H1 (cell line): ENCODE measurements around the gene DMWD. TPM values are rescaled to one million over a fixed set of nuclear protein-coding genes. Genes with fewer than 3 reads are reported as not detected.

Source experiments
- CTCF ChIA-PET: fragments of 300-600 bp; sonication (Branson Sonifier 250); formaldehyde crosslinking; loops from one replicate; lab custom pipeline; 2021; ENCODE audit not compliant: partially characterized antibody; lab: Charles Lee
- POLR2A ChIA-PET: fragments of 300-600 bp; sonication (Branson Sonifier 250); formaldehyde crosslinking; loops from one replicate; lab custom pipeline; 2021; ENCODE audit warnings: inconsistent platforms; ENCODE audit not compliant: partially characterized antibody; lab: Charles Lee
- DNase-seq, 2 experiments: peaks; one replicate each; pipeline versions ENCODE4 v3.0.0 to v3.0.0-alpha.2; 2010 to 2022; ENCODE audit warnings: low spot score in 2 of 2, low read depth in 1 of 2, mixed read lengths in 1 of 2
- FAIRE-seq: peaks from 2 replicates; lab custom pipeline; 2011; peaks lifted over from hg19 to GRCh38; lab: Jason Lieb, UNC
- H2AFZ ChIP-seq: 2 replicates; pipeline ENCODE4 v1.8.1; 2012; ENCODE audit warnings: low read length, inconsistent platforms
- H2AK5ac ChIP-seq: 2 replicates; pipeline ENCODE4 v1.6.1; 2013; ENCODE audit warnings: low read depth, low read length
- H2BK120ac ChIP-seq: replicated peaks from 2 replicates; pipeline ENCODE3; 2013; ENCODE audit warnings: low read depth, low read length, inconsistent platforms
- H2BK12ac ChIP-seq: 2 replicates; pipeline ENCODE4 v1.6.1; 2013; ENCODE audit warnings: low read depth, low read length
- H2BK15ac ChIP-seq: 2 replicates; pipeline ENCODE4 v1.6.1; 2013; ENCODE audit warnings: low read length
- H2BK20ac ChIP-seq: 2 replicates; pipeline ENCODE4 v1.6.1; 2013; ENCODE audit warnings: low read length
- H2BK5ac ChIP-seq: 2 replicates; pipeline ENCODE4 v1.6.1; 2013; ENCODE audit warnings: low read depth, low read length
- H3K14ac ChIP-seq: 2 replicates; pipeline ENCODE4 v1.6.1; 2013; ENCODE audit warnings: inconsistent platforms; ENCODE audit not compliant: insufficient read length
- H3K18ac ChIP-seq: 2 replicates; pipeline ENCODE4 v1.6.1; 2013; ENCODE audit warnings: low read length; ENCODE audit errors: extremely low read depth
- H3K23ac ChIP-seq: 2 replicates; pipeline ENCODE4 v1.6.1; 2013; ENCODE audit warnings: inconsistent platforms; ENCODE audit not compliant: insufficient read length
- H3K23me2 ChIP-seq: 2 replicates; pipeline ENCODE4 v1.6.1; 2013; ENCODE audit warnings: low read depth, low read length
- H3K27ac ChIP-seq: 2 replicates; pipeline ENCODE4 v1.6.1; 2011; ENCODE audit warnings: low read depth, low read length, inconsistent platforms
- H3K27me3 ChIP-seq, 4 experiments: replicated peaks in 1 of 4; 1 replicate in 1 of 4; 2 replicates in 3 of 4; pipeline versions ENCODE4 v1.6.1 to v1.8.1; 2011 to 2013; ENCODE audit warnings: low read length in 3 of 4, mild to moderate bottlenecking in 3 of 4, inconsistent platforms in 2 of 4, mixed read lengths in 2 of 4, moderate library complexity in 1 of 4; ENCODE audit not compliant: control insufficient read depth in 3 of 4, insufficient read depth in 3 of 4; ENCODE audit errors: extremely low read depth in 1 of 4
- H3K36me3 ChIP-seq, 4 experiments: 2 replicates each; pipeline versions ENCODE4 v1.6.1 to v1.8.1; 2011 to 2013; ENCODE audit warnings: mild to moderate bottlenecking in 4 of 4, low read length in 3 of 4, moderate library complexity in 2 of 4, control low read depth in 1 of 4, inconsistent platforms in 1 of 4; ENCODE audit not compliant: insufficient read depth in 4 of 4, control insufficient read depth in 2 of 4
- H3K4ac ChIP-seq: replicated peaks from 2 replicates; pipeline ENCODE3; 2013; ENCODE audit warnings: low read length, low read depth, mixed read lengths, inconsistent platforms; ENCODE audit not compliant: insufficient read length
- H3K4me1 ChIP-seq, 4 experiments: replicated peaks in 1 of 4; 1 replicate in 1 of 4; 2 replicates in 3 of 4; pipeline versions ENCODE4 v1.6.1 to v1.8.1; 2011 to 2013; ENCODE audit warnings: low read length in 3 of 4, inconsistent platforms in 2 of 4, mixed read lengths in 1 of 4; ENCODE audit not compliant: insufficient read depth in 4 of 4, control insufficient read depth in 3 of 4
- H3K4me2 ChIP-seq, 2 experiments: 2 replicates each; pipeline versions ENCODE4 v1.6.1 to v1.8.1; 2011 to 2013; ENCODE audit warnings: low read depth in 2 of 2, low read length in 2 of 2, control low read depth in 1 of 2, inconsistent platforms in 1 of 2, mild to moderate bottlenecking in 1 of 2; ENCODE audit not compliant: insufficient read depth in 1 of 2
- H3K4me3 ChIP-seq, 4 experiments: fragments of 200-600, 300-600 bp in 1 of 4; sonication (generic), shearing (Covaris generic), sonication (Bioruptor Twin) in 1 of 4; 2 replicates each; pipeline versions ENCODE4 v1.5.1 to v1.8.1; 2011 to 2016; ENCODE audit warnings: low read length in 4 of 4, low read depth in 3 of 4, control low read depth in 2 of 4, inconsistent platforms in 2 of 4, mild to moderate bottlenecking in 2 of 4, mixed read lengths in 1 of 4, moderate library complexity in 1 of 4; ENCODE audit not compliant: insufficient read depth in 2 of 4; ENCODE audit errors: extremely low read depth in 1 of 4
- H3K56ac ChIP-seq: replicated peaks from 2 replicates; pipeline ENCODE3; 2013; ENCODE audit warnings: low read depth, mild to moderate bottlenecking, mixed read lengths, low read length, inconsistent platforms; ENCODE audit not compliant: insufficient read length
- H3K79me1 ChIP-seq: 2 replicates; pipeline ENCODE4 v1.6.1; 2013; ENCODE audit warnings: low read depth, low read length, control low read depth
- H3K79me2 ChIP-seq, 2 experiments: 2 replicates each; pipeline versions ENCODE4 v1.6.1 to v1.8.1; 2012 to 2013; ENCODE audit warnings: low read length in 2 of 2, mild to moderate bottlenecking in 2 of 2, inconsistent platforms in 1 of 2; ENCODE audit not compliant: insufficient read depth in 2 of 2, control insufficient read depth in 1 of 2
- H3K9ac ChIP-seq, 4 experiments: replicated peaks in 1 of 4; 1 replicate in 1 of 4; 2 replicates in 3 of 4; pipeline versions ENCODE4 v1.6.1 to v1.8.1; 2011 to 2013; ENCODE audit warnings: low read depth in 3 of 4, low read length in 3 of 4, control low read depth in 2 of 4, mild to moderate bottlenecking in 2 of 4, moderate library complexity in 2 of 4, inconsistent platforms in 1 of 4; ENCODE audit errors: extremely low read depth in 1 of 4
- H3K9me3 ChIP-seq, 2 experiments: 2 replicates each; pipeline versions ENCODE4 v1.6.1 to v1.8.1; 2012 to 2013; ENCODE audit warnings: mild to moderate bottlenecking in 2 of 2, moderate library complexity in 2 of 2, control low read depth in 1 of 2, inconsistent platforms in 1 of 2, low read depth in 1 of 2, low read length in 1 of 2, mixed read lengths in 1 of 2; ENCODE audit not compliant: insufficient read depth in 2 of 2
- H4K20me1 ChIP-seq, 2 experiments: replicated peaks in 1 of 2; 2 replicates each; pipeline versions ENCODE3 to v1.8.1; 2011 to 2013; ENCODE audit warnings: inconsistent platforms in 2 of 2, low read length in 2 of 2, mild to moderate bottlenecking in 1 of 2; ENCODE audit not compliant: insufficient read depth in 2 of 2, control insufficient read depth in 1 of 2
- H4K5ac ChIP-seq: 2 replicates; pipeline ENCODE4 v1.6.1; 2013; ENCODE audit warnings: low read length, low read depth, mixed read lengths, inconsistent platforms; ENCODE audit not compliant: insufficient read length
- H4K8ac ChIP-seq: 2 replicates; pipeline ENCODE4 v1.8.0; 2013; ENCODE audit warnings: mild to moderate bottlenecking, moderate library complexity, low read length, inconsistent platforms; ENCODE audit not compliant: insufficient read depth; ENCODE audit errors: extremely low read depth
- H4K91ac ChIP-seq: replicated peaks from 2 replicates; pipeline ENCODE3; 2013; ENCODE audit warnings: low read length, mixed read lengths, inconsistent platforms; ENCODE audit not compliant: insufficient read length
- CBX5 ChIP-seq: fragments of 300-800, 300-1000 bp; sonication (generic); IDR thresholded peaks from 2 replicates; pipeline ENCODE4 v1.7.1; 2016; ENCODE audit warnings: antibody characterized with exemption, low read length, low read depth
- CTCF ChIP-seq, 3 experiments: IDR thresholded peaks; 1 replicate in 2 of 3; 2 replicates in 1 of 3; pipeline versions ENCODE4 v1.5.1 to v1.6.1; 2011; ENCODE audit warnings: low read length in 3 of 3, mild to moderate bottlenecking in 3 of 3, inconsistent platforms in 2 of 3, low read depth in 1 of 3, moderate library complexity in 1 of 3; ENCODE audit not compliant: insufficient read depth in 1 of 3; ENCODE audit errors: control extremely low read depth in 1 of 3
- E2F6 ChIP-seq: IDR thresholded peaks from 2 replicates; pipeline ENCODE4 v1.6.1; 2012; ENCODE audit warnings: inconsistent platforms
- GABPA ChIP-seq: IDR thresholded peaks from 2 replicates; pipeline ENCODE4 v1.6.1; 2011; ENCODE audit warnings: mild to moderate bottlenecking, low read length, moderate library complexity, borderline replicate concordance; ENCODE audit not compliant: insufficient read depth
- KDM4A ChIP-seq: IDR thresholded peaks from one replicate; pipeline ENCODE4 v1.7.1; 2012; ENCODE audit warnings: low read depth, mild to moderate bottlenecking, moderate library complexity, low read length, inconsistent platforms; ENCODE audit not compliant: severe bottlenecking
- SIRT6 ChIP-seq: IDR thresholded peaks from one replicate; pipeline ENCODE4 v1.7.1; 2012; ENCODE audit warnings: low read length, inconsistent platforms
- TCF12 ChIP-seq: IDR thresholded peaks from 2 replicates; pipeline ENCODE4 v1.6.1; 2011; ENCODE audit warnings: low read depth, mild to moderate bottlenecking, low read length
- WGBS, 2 experiments: shearing (Covaris generic) in 1 of 2; methylation state at CpG; one replicate each; pipeline versions ENCODE4 v1.1.6 to v1.1.7; 2013 to 2015; ENCODE audit warnings: low lambda C conversion rate in 2 of 2, mixed read lengths in 2 of 2, inconsistent platforms in 1 of 2, low coverage in 1 of 2, missing lambda C conversion rate in 1 of 2; ENCODE audit not compliant: insufficient replicate concordance in 2 of 2, insufficient coverage in 1 of 2, insufficient read length in 1 of 2; ENCODE audit errors: extremely low coverage in 1 of 2, missing lambda C conversion rate in 1 of 2; 5-methylcytosine and 5-hydroxymethylcytosine counted together
- polyA plus RNA-seq, 7 experiments: library from polyadenylated mRNA; depleted of rRNA in 3 of 7; stranded (reverse) in 5 of 7; unstranded in 2 of 7; fragments of >200 nt in 5 of 7; fragments of 200-250 nt in 2 of 7; gene quantifications; 1 replicate in 5 of 7; 2 replicates in 1 of 7; 4 replicates in 1 of 7; pipeline versions ENCODE4 v1.2.1 to v1.2.3, GENCODE V29; 2011 to 2013; ENCODE audit warnings: missing spikeins in 2 of 7, mixed read lengths in 2 of 7
- total RNA-seq: library from RNA; stranded (reverse); fragmentation: NEBNext Ultra II Directional; extraction: Animal tissue kit (Norgen Biotek cat#: 25700); gene quantifications from 2 replicates; pipeline ENCODE4 v1.2.1, GENCODE V29; 2021

Gene DMWD
- total and polyA plus RNA-seq, 2 of the 8 experiments (the other 6 are each of a cell fraction or from before 2014, with no cell fraction given), result 13.6 to 41.0 TPM

GRCh38 chr19:45782820-45783785 lies 9.5 kb downstream of the DMWD start:
- no peak overlapping the region for H3K4me3 ChIP-seq
- no peak overlapping the region for H4K8ac ChIP-seq
- H2BK120ac ChIP-seq, result no peak overlapping the region
- 91% methylated on average over 18 of the region's 26 CpGs; no CpG with 5 or more reads in 1 of the 2 experiments for WGBS, 2 experiments
- no peak overlapping the region for H3K9ac ChIP-seq
- no peak overlapping the region for H3K4ac ChIP-seq
- H3K27me3 ChIP-seq, result peaks cover 0 to 6% (median 0%) of the 10 kb centered on the region in 4 experiments; a peak in 1 of 7 replicates
- DNase-seq, result no peak
- H3K4me2 ChIP-seq, result no peak overlapping the region
- H4K5ac ChIP-seq, result no peak overlapping the region
- no peak overlapping the region for H2BK12ac ChIP-seq
- ChIA-PET CTCF (interaction anchor here (0.7 to 5.1 kb wide), 14 partner anchors 8 to 243 kb away, joined by 3 to 45 read pairs (median 4); partner anchors contain the start of genes IRF2BP1 and SIX5), POLR2A (interaction anchor here (0.6 to 9.5 kb wide), 7 partner anchors 9 to 66 kb away, joined by 3 to 133 read pairs (median 7); partner anchors contain the start of genes DMWD and SIX5)
- 0 out of 2 replicates have a peak, but pooled peaks cover 4% of the 10 kb centered on the region for H3K79me1 ChIP-seq
- peaks cover 3 to 18% (median 9%) of the 10 kb centered on the region in 4 experiments; a peak in 6 of 8 replicates for H3K36me3 ChIP-seq
- no peak overlapping the region for H3K27ac ChIP-seq
- H3K9me3 ChIP-seq, result no peaks in the 10 kb centered on the region
- H2BK20ac ChIP-seq, result no peak overlapping the region
- TF ChIP-seq CTCF (IDR thresholded peaks at IDR 0.05; ENCODE audit: control extremely low read depth in 1 of 3, insufficient read depth in 1 of 3, low read depth in 1 of 3, low read length in 3 of 3) (0 out of 4 replicates have a peak, but pooled peaks of 1 of the 3 experiments have one; percentile 4), E2F6 (no peak), SIRT6 (no peak), KDM4A (no peak), GABPA (no peak), TCF12 (no peak), CBX5 (no peak)
- no peak overlapping the region for H3K18ac ChIP-seq
- no peak overlapping the region for H3K56ac ChIP-seq
- H3K14ac ChIP-seq, result no peak overlapping the region
- H4K20me1 ChIP-seq, result peaks cover 11 to 24% of the 10 kb centered on the region in 2 experiments
- peaks cover 3 to 26% (median 15%) of the 10 kb centered on the region in 4 experiments for H3K4me1 ChIP-seq
- H2AFZ ChIP-seq, result no peak overlapping the region
- FAIRE-seq, result no peak
- no peaks in the 10 kb centered on the region for H3K79me2 ChIP-seq
- no peak overlapping the region for H2AK5ac ChIP-seq
- peaks cover 2% of the 10 kb centered on the region; the same call in 1 of the 2 replicates for H3K23me2 ChIP-seq
- H3K23ac ChIP-seq, result no peak overlapping the region
- no peak overlapping the region for H2BK5ac ChIP-seq
- H4K91ac ChIP-seq, result no peak overlapping the region
- no peak overlapping the region for H2BK15ac ChIP-seq
